Measurements from ENCODE around the gene ZFAND2B. TPM values are rescaled to one million over a fixed set of nuclear protein-coding genes. Genes with fewer than 3 reads are reported as not detected.
"Not testable (repeated sequence)": the region's sequence is repeated elsewhere in the genome, so short reads cannot be mapped to it uniquely, and the experiment has no call there.

The ZFAND2B gene
- total RNA-seq, 3 donors from 2014 or later = 27.0 to 35.3 (median 31.7) TPM

DNA sequence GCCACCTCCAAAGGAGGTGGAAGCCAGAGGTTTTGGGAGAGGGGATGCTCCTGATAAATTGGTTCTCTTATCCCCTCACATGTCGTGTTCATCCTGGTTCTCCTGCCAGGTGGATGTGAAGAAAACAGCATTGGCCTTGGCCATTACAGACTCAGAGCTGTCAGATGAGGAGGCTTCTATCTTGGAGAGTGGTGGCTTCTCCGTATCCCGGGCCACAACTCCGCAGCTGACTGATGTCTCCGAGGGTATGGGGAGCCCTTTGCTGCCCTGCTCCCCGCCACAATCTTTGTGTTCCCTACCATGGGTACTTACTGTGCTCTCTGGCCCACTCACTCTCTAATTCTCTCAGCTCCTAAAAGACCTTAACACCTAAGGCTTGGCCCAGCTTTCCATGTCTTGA lies 25.1 kb upstream of the ZFAND2B start:
- no peak for ATAC-seq
- peaks cover 41% of the 10 kb centered on the region for H3K4me1 Mint-ChIP-seq (ENCODE audit: low read depth)
- H3K9me3 Mint-ChIP-seq = no peaks in the 10 kb centered on the region
- no peak overlapping the region for H3K4me3 Mint-ChIP-seq
- DNase-seq = no peak
- no peaks in the 10 kb centered on the region for H3K27me3 Mint-ChIP-seq (ENCODE audit: low read depth)
- peaks cover 19% of the 10 kb centered on the region for H3K36me3 Mint-ChIP-seq (ENCODE audit: insufficient read depth)

DNA sequence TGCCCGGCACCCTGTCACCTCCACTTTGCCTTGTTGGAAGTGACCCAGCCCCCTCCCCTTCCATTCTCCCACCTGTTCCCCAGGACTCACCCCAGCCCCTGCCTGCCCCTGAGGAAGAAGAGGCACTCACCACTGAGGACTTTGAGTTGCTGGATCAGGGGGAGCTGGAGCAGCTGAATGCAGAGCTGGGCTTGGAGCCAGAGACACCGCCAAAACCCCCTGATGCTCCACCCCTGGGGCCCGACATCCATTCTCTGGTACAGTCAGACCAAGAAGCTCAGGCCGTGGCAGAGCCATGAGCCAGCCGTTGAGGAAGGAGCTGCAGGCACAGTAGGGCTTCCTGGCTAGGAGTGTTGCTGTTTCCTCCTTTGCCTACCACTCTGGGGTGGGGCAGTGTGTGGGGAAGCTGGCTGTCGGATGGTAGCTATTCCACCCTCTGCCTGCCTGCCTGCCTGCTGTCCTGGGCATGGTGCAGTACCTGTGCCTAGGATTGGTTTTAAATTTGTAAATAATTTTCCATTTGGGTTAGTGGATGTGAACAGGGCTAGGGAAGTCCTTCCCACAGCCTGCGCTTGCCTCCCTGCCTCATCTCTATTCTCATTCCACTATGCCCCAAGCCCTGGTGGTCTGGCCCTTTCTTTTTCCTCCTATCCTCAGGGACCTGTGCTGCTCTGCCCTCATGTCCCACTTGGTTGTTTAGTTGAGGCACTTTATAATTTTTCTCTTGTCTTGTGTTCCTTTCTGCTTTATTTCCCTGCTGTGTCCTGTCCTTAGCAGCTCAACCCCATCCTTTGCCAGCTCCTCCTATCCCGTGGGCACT lies 24.0 kb upstream of the ZFAND2B start:
- Mint-ChIP-seq H3K4me3 (no peak overlapping the region), H3K4me1 (ENCODE audit: low read depth) (peaks cover 43% of the 10 kb centered on the region), H3K9me3 (no peaks in the 10 kb centered on the region), H3K27me3 (ENCODE audit: low read depth) (no peaks in the 10 kb centered on the region), H3K36me3 (ENCODE audit: insufficient read depth) (peaks cover 23% of the 10 kb centered on the region)
- DNase-seq (no peak), ATAC-seq (no peak)

DNA sequence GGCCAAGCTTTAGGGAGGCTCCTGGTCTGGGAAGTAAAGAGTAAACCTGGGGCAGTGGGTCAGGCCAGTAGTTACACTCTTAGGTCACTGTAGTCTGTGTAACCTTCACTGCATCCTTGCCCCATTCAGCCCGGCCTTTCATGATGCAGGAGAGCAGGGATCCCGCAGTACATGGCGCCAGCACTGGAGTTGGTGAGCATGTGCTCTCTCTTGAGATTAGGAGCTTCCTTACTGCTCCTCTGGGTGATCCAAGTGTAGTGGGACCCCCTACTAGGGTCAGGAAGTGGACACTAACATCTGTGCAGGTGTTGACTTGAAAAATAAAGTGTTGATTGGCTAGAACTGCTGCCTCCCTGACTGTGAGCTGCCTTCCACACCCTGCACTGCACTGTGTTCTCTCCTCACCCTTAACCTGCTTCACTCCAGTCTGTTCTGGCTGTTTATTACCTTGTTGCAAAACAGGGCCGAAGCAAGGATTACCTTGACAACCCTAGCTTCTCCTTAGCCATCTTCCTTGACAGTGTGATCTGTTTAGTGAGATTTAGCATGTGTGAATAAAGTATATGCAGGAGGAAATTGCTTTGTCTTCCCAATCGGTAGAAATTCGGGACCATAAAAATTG lies 23.3 kb upstream of the ZFAND2B start:
- no peaks in the 10 kb centered on the region for H3K27me3 Mint-ChIP-seq (ENCODE audit: low read depth)
- H3K9me3 Mint-ChIP-seq = no peaks in the 10 kb centered on the region
- H3K36me3 Mint-ChIP-seq (ENCODE audit: insufficient read depth) = peaks cover 23% of the 10 kb centered on the region
- ATAC-seq = no peak
- H3K4me1 Mint-ChIP-seq (ENCODE audit: low read depth) = peaks cover 41% of the 10 kb centered on the region
- H3K4me3 Mint-ChIP-seq = no peak overlapping the region
- no peak for DNase-seq

DNA sequence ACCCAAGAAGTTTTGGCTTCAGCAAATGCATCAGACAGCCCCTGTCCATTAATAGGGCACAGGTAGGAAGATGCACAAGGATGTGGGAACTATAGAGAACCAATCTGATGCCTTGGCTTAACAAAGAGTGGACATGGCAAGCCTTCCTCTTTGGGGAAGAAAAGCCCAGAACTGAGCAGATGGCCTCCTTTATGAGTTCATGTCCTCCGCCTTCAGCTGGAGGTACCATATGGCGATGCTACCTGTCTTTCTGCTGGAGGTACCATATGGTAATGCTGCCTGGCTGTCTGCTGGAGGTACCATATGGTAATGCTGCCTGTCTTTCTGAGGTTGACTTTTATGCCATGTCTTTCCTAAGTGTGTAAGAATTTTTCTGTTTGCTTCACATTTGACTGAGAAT lies 22.5 kb upstream of the ZFAND2B start:
- peaks cover 36% of the 10 kb centered on the region for H3K4me1 Mint-ChIP-seq (ENCODE audit: low read depth)
- H3K36me3 Mint-ChIP-seq (ENCODE audit: insufficient read depth) = peaks cover 23% of the 10 kb centered on the region
- H3K27me3 Mint-ChIP-seq (ENCODE audit: low read depth) = no peaks in the 10 kb centered on the region
- ATAC-seq = no peak
- DNase-seq = no peak
- no peak overlapping the region for H3K4me3 Mint-ChIP-seq
- no peaks in the 10 kb centered on the region for H3K9me3 Mint-ChIP-seq

DNA sequence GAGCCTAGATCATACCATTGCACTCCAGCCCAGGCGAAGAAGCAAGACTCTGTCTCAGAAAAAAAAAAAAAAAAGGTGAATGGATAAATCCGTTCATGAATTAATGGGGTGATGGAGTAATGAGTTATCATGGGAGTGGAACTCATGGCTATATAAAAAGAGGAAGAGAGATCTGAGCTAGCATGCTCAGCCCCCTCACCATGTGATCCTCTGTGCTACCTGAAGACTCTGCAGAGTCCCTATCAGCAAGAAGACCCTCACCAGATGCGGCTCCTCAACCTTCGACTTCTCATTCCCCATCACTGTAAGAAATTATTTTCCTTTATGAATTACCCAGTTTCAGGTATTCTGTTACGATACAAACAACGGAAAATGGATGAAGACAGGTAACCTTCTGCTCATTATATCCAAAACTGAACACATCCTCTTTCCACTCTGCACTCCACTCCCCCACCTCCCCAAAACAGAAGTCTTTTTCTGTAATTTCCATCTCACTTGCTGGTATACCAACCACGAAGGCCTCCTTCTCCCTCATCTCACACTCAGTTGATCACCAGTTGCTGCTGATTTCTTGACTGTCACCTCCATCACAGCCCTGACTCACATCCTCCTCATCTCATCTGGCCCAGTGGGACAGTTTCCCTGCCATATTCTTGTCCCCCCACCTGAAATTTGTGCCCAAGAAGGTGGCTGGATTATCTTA lies 19.7 kb upstream of the ZFAND2B start:
- Mint-ChIP-seq H3K36me3 (ENCODE audit: insufficient read depth) (peaks cover 12% of the 10 kb centered on the region), H3K9me3 (no peaks in the 10 kb centered on the region), H3K4me3 (no peak overlapping the region), H3K4me1 (ENCODE audit: low read depth) (peaks cover 13% of the 10 kb centered on the region), H3K27me3 (ENCODE audit: low read depth) (no peaks in the 10 kb centered on the region)
- DNase-seq (no peak), ATAC-seq (peak; percentile 55 to 89)

DNA sequence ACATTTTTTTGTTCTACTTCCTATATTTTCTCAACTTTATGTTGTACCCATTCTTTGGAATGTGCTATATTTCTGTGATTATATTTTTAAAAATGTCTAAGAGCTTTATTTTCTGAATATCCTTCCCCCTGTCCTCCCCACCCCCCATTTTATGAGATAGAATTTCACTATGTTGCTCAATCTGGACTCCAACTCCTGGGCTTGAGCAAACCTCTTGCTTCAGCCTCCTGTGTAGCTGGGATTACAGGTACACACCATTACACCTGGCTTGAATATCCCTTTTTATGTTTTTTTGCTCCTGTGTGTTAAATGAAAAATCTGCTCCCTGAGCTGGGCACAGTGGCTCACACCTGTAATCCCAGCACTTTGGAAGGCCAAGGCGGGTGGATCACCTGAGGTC lies 9.2 kb upstream of the ZFAND2B start:
- no peaks in the 10 kb centered on the region for H3K36me3 Mint-ChIP-seq (ENCODE audit: insufficient read depth)
- H3K4me3 Mint-ChIP-seq = no peak overlapping the region
- no peaks in the 10 kb centered on the region for H3K27me3 Mint-ChIP-seq (ENCODE audit: low read depth)
- DNase-seq = no peak
- ATAC-seq = no peak
- H3K4me1 Mint-ChIP-seq (ENCODE audit: low read depth) = peaks cover 12% of the 10 kb centered on the region
- H3K9me3 Mint-ChIP-seq = no peaks in the 10 kb centered on the region

DNA sequence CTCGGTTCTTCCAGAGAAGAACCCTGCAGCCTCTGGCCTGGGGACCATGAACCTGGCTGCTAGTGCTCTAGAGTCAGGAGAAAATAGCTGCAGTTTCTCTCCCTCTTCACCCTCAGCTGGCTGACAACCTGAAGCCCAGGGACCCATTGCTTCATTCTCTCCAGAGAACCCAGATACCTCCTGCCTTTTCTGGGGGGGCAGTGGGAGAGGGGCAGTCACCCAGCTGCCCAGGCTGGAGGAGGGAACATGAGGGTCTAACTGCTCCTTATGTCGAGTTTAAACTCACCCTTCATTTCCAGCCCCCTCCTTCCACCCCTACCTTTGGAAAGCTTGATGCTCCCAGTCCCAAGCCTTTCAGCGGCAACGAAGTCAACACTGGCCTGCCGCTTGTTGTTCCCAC lies 7.6 kb upstream of the ZFAND2B start:
- ATAC-seq (no peak), DNase-seq (no peak)
- no peaks in the 10 kb centered on the region for H3K36me3 Mint-ChIP-seq (ENCODE audit: insufficient read depth)
- peaks cover 12% of the 10 kb centered on the region for H3K4me1 Mint-ChIP-seq (ENCODE audit: low read depth)
- no peaks in the 10 kb centered on the region for H3K27me3 Mint-ChIP-seq (ENCODE audit: low read depth)
- no peaks in the 10 kb centered on the region for H3K9me3 Mint-ChIP-seq
- H3K4me3 Mint-ChIP-seq = no peak overlapping the region

DNA sequence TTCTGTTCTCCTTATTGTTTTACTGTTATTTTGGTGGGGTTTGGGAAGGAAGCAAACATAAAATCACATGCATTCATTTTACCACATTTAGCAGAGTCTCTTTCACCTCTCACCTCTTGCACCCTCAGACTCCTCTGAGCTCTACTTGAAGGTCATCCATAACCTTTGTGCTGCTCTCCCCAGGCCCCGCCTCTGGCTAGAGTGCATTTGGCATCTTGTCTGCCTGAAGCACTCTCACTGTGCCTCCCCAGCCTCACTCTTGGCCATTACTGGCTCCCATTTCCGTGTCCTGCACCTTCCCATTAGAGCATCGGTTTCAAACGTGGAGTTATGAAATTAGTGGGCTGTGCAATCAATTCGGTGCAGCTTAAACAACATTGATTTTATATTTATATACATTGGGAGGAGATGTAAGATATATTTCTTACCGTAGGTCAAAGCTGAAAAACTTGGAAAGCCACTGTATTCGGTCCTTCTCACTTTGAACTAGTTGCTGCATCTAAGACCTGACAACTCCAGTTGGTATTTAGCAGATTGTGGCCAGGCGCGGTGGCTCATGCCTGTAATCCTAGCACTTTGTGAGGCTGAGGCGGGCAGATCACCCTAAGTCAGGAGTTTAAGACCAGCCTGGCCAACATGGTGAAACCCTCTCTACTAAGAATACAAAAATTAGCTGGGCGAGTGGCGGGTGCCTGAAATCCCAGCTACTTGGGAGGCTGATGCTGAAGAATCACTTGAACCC lies 6.9 kb upstream of the ZFAND2B start:
- DNase-seq (no peak), ATAC-seq (no peak)
- Mint-ChIP-seq H3K36me3 (ENCODE audit: insufficient read depth) (no peaks in the 10 kb centered on the region), H3K4me3 (no peak overlapping the region), H3K4me1 (ENCODE audit: low read depth) (peaks cover 12% of the 10 kb centered on the region), H3K9me3 (no peaks in the 10 kb centered on the region), H3K27me3 (ENCODE audit: low read depth) (no peaks in the 10 kb centered on the region)

DNA sequence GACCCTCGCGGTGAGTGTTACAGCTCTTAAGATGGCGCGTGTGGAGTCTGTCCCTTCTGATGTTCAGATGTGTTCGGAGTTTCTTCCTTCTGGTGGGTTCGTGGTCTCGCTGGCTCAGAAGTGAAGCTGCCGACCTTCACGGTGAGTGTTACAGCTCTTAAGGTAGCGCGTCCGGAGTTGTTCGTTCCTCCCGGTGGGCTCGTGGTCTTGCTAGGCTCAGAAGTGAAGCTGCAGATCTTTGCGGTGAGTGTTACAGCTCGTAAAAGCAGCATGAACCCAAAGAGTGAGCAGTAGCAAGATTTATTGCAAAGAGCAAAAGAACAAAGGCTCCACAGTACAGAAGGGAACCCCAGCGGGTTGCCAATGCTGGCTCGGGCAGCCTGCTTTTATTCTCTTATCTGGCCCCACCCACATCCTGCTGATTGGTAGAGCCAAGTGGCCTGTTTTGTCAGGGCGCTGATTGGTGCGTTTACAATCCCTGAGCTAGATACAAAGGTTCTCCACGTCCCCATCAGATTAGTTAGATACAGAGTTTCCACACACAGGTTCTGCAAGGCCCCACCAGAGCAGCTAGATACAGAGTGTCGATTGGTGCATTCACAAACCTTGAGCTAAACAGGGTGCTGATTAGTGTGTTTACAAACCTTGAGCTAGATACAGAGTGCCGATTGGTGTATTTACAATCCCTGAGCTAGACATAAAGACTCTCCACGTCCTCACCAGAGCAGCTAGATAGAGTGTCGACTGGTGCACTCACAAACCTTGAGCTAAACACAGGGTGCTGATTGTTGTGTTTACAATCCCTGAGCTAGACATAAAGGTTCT lies 5.9 kb upstream of the ZFAND2B start:
- peak in 1 of 2 donors; percentile 18 for ATAC-seq
- peak overlapping the region; percentile 73 for H3K4me3 Mint-ChIP-seq
- DNase-seq; H3K36me3 Mint-ChIP-seq (ENCODE audit: insufficient read depth); H3K27me3 Mint-ChIP-seq (ENCODE audit: low read depth); H3K9me3 Mint-ChIP-seq: not testable (repeated sequence)
- H3K4me1 Mint-ChIP-seq (ENCODE audit: low read depth) = peaks cover 12% of the 10 kb centered on the region

DNA sequence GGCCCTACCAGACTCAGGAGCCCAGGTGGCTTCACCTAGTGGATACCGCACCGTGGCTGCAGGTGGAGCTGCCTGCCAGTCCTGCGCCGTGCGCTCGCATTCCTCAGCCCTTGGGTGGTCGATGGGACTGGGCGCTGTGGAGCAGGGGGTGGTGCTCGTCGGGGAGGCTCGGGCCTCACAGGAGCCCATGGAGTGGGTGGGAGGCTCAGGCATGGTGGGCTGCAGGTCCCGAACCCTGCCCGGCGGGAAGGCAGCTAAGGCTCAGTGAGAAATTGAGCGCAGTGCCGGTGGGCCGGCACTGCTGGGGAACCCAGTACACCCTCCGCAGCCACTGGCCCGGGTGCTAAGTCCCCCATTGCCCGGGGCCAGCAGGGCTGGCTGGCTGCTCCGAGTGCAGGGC lies 5.3 kb upstream of the ZFAND2B start:
- H3K4me1 Mint-ChIP-seq (ENCODE audit: low read depth) = peaks cover 15% of the 10 kb centered on the region
- not testable (repeated sequence) for H3K4me3 Mint-ChIP-seq; ATAC-seq; H3K27me3 Mint-ChIP-seq (ENCODE audit: low read depth); H3K9me3 Mint-ChIP-seq; DNase-seq; H3K36me3 Mint-ChIP-seq (ENCODE audit: insufficient read depth)

DNA sequence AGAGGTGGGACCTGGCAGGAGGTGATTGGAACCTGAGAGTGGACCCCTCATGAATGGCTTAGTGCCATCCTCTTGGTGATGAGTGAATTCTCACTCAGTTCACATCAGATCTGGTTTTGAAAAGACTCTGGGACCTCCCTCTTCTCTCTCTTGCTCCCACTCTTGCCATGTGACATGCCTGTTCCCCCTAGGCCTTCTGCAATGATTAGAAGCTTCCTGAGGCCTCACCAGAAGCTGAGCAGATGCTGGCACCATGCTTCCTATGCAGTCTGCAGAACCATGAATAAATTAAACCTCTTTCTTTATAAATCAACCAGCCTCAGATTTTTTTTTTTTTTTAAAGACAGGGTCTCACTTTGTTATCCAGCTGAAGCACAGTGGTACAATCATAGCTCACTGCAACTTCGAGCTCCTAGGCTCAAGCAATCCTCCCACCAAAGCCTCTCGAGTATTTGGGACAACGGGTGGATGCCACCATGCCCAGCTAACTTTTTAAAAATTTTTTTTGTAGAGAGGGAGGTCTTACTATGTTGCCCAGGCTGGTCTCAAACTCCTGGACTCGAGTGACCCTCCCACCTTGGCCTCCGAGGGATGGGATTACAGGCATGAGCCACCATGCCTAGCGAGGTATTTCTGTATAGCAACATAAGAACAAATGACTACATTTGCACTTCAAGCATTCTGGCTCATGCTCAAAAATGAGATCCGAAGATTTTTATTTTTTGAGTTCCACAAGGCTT lies 2.0 kb upstream of the ZFAND2B start:
- ATAC-seq (no peak), DNase-seq (no peak)

DNA sequence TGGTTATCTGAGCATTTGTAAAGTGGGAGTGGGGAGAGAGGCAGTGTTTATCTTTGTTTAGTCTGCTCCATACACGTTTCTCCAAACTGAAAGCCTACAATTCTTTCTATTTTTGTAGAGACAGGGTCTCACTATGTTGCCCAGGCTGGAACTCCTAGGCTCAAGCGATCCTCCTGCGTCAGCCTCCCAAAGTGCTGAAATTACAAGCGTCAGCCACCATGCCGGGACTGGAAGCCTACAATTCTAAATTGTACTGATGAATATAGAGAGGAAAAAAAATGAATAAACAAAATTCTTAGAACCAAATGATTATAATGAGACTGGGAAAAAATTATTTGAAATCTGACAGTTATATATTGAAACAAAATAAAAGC lies 1.4 kb upstream of the ZFAND2B start:
- H3K4me1 Mint-ChIP-seq (ENCODE audit: low read depth) = peaks cover 30% of the 10 kb centered on the region
- H3K27me3 Mint-ChIP-seq (ENCODE audit: low read depth) = no peaks in the 10 kb centered on the region
- H3K9me3 Mint-ChIP-seq = no peaks in the 10 kb centered on the region
- peaks cover 3% of the 10 kb centered on the region for H3K36me3 Mint-ChIP-seq (ENCODE audit: insufficient read depth)
- DNase-seq (no peak), ATAC-seq (no peak)
- peak overlapping the region; percentile 29 for H3K4me3 Mint-ChIP-seq

More for the DNA sequence above, 2.0 kb upstream of the ZFAND2B start:
- no peak overlapping the region for H3K4me3 Mint-ChIP-seq
- H3K9me3 Mint-ChIP-seq = no peaks in the 10 kb centered on the region
- peaks cover 30% of the 10 kb centered on the region for H3K4me1 Mint-ChIP-seq (ENCODE audit: low read depth)
- peaks cover 3% of the 10 kb centered on the region for H3K36me3 Mint-ChIP-seq (ENCODE audit: insufficient read depth)
- H3K27me3 Mint-ChIP-seq (ENCODE audit: low read depth) = no peaks in the 10 kb centered on the region

DNA sequence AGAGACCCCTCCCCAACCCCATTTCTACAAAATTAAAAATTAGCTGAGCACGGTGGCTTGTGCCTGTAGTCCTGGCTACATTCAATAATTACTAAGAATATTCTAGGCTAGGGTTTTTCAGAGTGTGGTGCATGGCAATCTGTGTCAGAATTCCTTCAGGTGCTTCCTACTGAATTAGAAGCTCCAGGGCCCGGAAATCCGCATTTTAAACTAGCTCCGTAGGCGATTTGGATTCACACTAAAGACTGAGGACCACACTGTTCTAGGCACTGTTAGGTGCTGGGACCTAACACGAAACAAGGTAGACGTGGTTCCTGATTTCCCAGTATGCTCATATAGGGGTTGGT lies 628 bp upstream of the ZFAND2B start:
- ATAC-seq = no peak
- Mint-ChIP-seq H3K9me3 (no peaks in the 10 kb centered on the region), H3K4me1 (ENCODE audit: low read depth) (peaks cover 26% of the 10 kb centered on the region), H3K4me3 (peak overlapping the region; percentile 84), H3K27me3 (ENCODE audit: low read depth) (no peaks in the 10 kb centered on the region), H3K36me3 (ENCODE audit: insufficient read depth) (peaks cover 3% of the 10 kb centered on the region)
- DNase-seq = no peak

All from activated T-cell treated with anti-CD3 and anti-CD28 coated beads, Interleukin-2, amount 50 U/mL, for 4 hours (primary cell).